Mesenchymal stem cell (in vitro differentiated cells and primary cell): ENCODE results near the gene DNAJC24.

Experiments used
- DNase-seq: peaks from one replicate; pipeline ENCODE4 v3.0.0-alpha.2; 2013
- H2AFZ ChIP-seq: one replicate; pipeline ENCODE4 v1.6.1; 2013; ENCODE audit warnings: low read depth, mild to moderate bottlenecking, control low read depth, inconsistent platforms, low read length, moderate library complexity
- H2AK5ac ChIP-seq: 2 replicates; pipeline ENCODE4 v1.6.1; 2013; ENCODE audit warnings: low read length, moderate library complexity, mild to moderate bottlenecking, inconsistent platforms; ENCODE audit not compliant: severe bottlenecking
- H2BK120ac ChIP-seq: one replicate; pipeline ENCODE4 v1.6.1; 2013; ENCODE audit warnings: low read depth, mild to moderate bottlenecking, inconsistent platforms, low read length, moderate library complexity
- H2BK12ac ChIP-seq, 2 experiments: one replicate each; pipeline ENCODE4 v1.6.1; 2013; ENCODE audit warnings: inconsistent platforms in 2 of 2, low read length in 2 of 2, mild to moderate bottlenecking in 2 of 2, moderate library complexity in 2 of 2, control low read depth in 1 of 2
- H2BK15ac ChIP-seq: one replicate; pipeline ENCODE4 v1.6.1; 2013; ENCODE audit warnings: mild to moderate bottlenecking, low read depth, inconsistent platforms; ENCODE audit not compliant: poor library complexity, severe bottlenecking
- H2BK5ac ChIP-seq: 2 replicates; pipeline ENCODE4 v1.6.1; 2013; ENCODE audit warnings: low read depth, mild to moderate bottlenecking, low read length, control low read depth, inconsistent platforms; ENCODE audit not compliant: poor library complexity, severe bottlenecking
- H3K14ac ChIP-seq, 2 experiments: one replicate each; pipeline ENCODE4 v1.6.1; 2013; ENCODE audit warnings: inconsistent platforms in 2 of 2, low read length in 2 of 2, control low read depth in 1 of 2, mild to moderate bottlenecking in 1 of 2, moderate library complexity in 1 of 2
- H3K18ac ChIP-seq, 2 experiments: one replicate each; pipeline ENCODE4 v1.6.1; 2013; ENCODE audit warnings: inconsistent platforms in 2 of 2, low read length in 2 of 2, control low read depth in 1 of 2, low read depth in 1 of 2, mild to moderate bottlenecking in 1 of 2
- H3K23ac ChIP-seq, 2 experiments: one replicate each; pipeline ENCODE4 v1.6.1; 2013; ENCODE audit warnings: inconsistent platforms in 2 of 2, low read length in 2 of 2, mild to moderate bottlenecking in 2 of 2, moderate library complexity in 2 of 2, control low read depth in 1 of 2
- H3K27ac ChIP-seq: 2 replicates; pipeline ENCODE4 v1.5.1; 2013; ENCODE audit warnings: mild to moderate bottlenecking, moderate library complexity, low read length, control low read depth, inconsistent platforms; ENCODE audit not compliant: poor library complexity, severe bottlenecking
- H3K27me3 ChIP-seq, 2 experiments: 2 replicates each; pipeline versions ENCODE4 v1.6.1 to v1.7.0; 2013; ENCODE audit warnings: low read length in 2 of 2, mild to moderate bottlenecking in 2 of 2, moderate library complexity in 2 of 2, control low read depth in 1 of 2, inconsistent platforms in 1 of 2; ENCODE audit not compliant: control insufficient read depth in 1 of 2, insufficient read depth in 1 of 2
- H3K36me3 ChIP-seq, 2 experiments: 2 replicates each; pipeline versions ENCODE4 v1.6.1 to v1.7.0; 2013; ENCODE audit warnings: low read length in 2 of 2, control low read depth in 1 of 2, inconsistent platforms in 1 of 2, low read depth in 1 of 2, mild to moderate bottlenecking in 1 of 2; ENCODE audit not compliant: insufficient read depth in 2 of 2, control insufficient read depth in 1 of 2
- H3K4ac ChIP-seq, 2 experiments: one replicate each; pipeline ENCODE4 v1.6.1; 2013; ENCODE audit warnings: inconsistent platforms in 2 of 2, low read length in 2 of 2, mild to moderate bottlenecking in 2 of 2, moderate library complexity in 2 of 2, control low read depth in 1 of 2, low read depth in 1 of 2
- H3K4me1 ChIP-seq: 2 replicates; pipeline ENCODE4 v1.6.1; 2013; ENCODE audit warnings: low read depth, low read length, control low read depth; ENCODE audit not compliant: control insufficient read depth, insufficient read depth
- H3K4me2 ChIP-seq: 2 replicates; pipeline ENCODE4 v1.6.1; 2013; ENCODE audit warnings: low read length, mild to moderate bottlenecking, inconsistent platforms; ENCODE audit not compliant: poor library complexity, severe bottlenecking
- H3K4me3 ChIP-seq, 2 experiments: 2 replicates each; pipeline versions ENCODE4 v1.5.1 to v1.7.0; 2013; ENCODE audit warnings: low read length in 2 of 2, mild to moderate bottlenecking in 2 of 2, control low read depth in 1 of 2, low read depth in 1 of 2; ENCODE audit not compliant: insufficient read depth in 1 of 2
- H3K79me1 ChIP-seq: replicated peaks from 2 replicates; pipeline ENCODE4 v1.6.1; 2013; ENCODE audit warnings: mild to moderate bottlenecking, control low read depth, low read length, inconsistent platforms; ENCODE audit not compliant: poor library complexity, severe bottlenecking
- H3K9ac ChIP-seq: 2 replicates; pipeline ENCODE4 v1.7.0; 2013; ENCODE audit warnings: mild to moderate bottlenecking, low read length, moderate library complexity
- H3K9me3 ChIP-seq: 2 replicates; pipeline ENCODE4 v1.7.0; 2013; ENCODE audit warnings: mild to moderate bottlenecking, low read length; ENCODE audit not compliant: control insufficient read depth
- H4K8ac ChIP-seq: one replicate; pipeline ENCODE4 v1.6.1; 2013; ENCODE audit warnings: inconsistent platforms, mild to moderate bottlenecking, low read length, moderate library complexity
- H4K91ac ChIP-seq: one replicate; pipeline ENCODE4 v1.6.1; 2013; ENCODE audit warnings: mild to moderate bottlenecking, low read length, inconsistent platforms
- WGBS: methylation state at CpG from one replicate; pipeline ENCODE4 v1.1.7; 2013; ENCODE audit warnings: mixed read lengths; 5-methylcytosine and 5-hydroxymethylcytosine counted together

Gene DNAJC24

DNA sequence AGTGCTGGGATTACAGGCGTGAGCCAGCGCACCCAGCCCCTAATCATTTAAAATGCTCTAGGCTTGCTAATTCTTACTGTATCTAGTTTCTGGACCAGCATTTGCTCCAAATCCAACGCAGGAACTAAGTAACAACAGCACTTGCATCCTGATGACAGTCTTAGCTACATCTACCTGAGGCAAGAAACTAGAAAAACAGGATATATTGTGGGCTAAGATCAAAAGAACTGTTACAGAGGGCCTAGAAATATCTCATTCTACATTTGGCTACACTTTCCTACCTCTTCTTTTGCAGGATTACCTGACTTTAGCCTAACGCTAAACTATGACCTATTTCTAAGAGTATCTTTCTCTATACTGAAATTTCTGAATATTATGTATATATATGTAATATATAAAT, 7.9 kb upstream of the DNAJC24 start:
- Histone ChIP-seq H2BK120ac (no peak overlapping the region), H3K23ac (no peak overlapping the region), H3K18ac (no peak overlapping the region), H4K91ac (no peak overlapping the region), H2AFZ (no peak overlapping the region), H3K9me3 (no peaks in the 10 kb centered on the region), H3K4me1 (no peaks in the 10 kb centered on the region), H2AK5ac (no peak overlapping the region), H3K9ac (no peak overlapping the region), H3K4ac (no peak overlapping the region), H2BK5ac (no peak overlapping the region), H4K8ac (no peak overlapping the region), H3K36me3 (no peaks in the 10 kb centered on the region), H2BK12ac (no peak overlapping the region), H3K4me2 (no peak overlapping the region), H3K27ac (no peak overlapping the region), H2BK15ac (no peak overlapping the region), H3K14ac (no peak overlapping the region), H3K79me1 (no peaks in the 10 kb centered on the region), H3K27me3 (no peaks in the 10 kb centered on the region), H3K4me3 (no peak overlapping the region)
- 69% methylated on average over 3 of the region's 4 CpGs for WGBS
- no peak for DNase-seq

DNA sequence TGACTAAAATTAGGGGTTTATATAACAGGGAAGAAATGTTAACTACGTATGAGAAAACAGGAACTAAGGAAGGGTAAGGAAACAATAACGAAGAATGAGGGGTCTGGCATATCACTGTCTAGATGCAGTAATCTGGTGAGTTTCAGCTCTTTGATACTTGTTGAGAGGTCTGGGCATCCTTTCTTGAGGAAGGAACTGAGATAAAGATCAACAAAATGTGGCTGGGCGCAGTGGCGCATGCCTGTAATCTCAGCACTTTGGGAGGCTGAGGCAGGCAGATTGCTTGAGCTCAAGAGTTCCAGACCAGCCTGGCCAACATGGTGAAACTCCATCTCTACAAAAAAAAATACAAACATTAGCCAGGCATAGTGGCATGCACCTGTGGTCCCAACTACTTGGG, 2.9 kb upstream of the DNAJC24 start:
- no peak overlapping the region for H3K14ac ChIP-seq
- no peak overlapping the region for H3K27ac ChIP-seq
- H3K4ac ChIP-seq = no peak overlapping the region
- no peak for DNase-seq
- H3K23ac ChIP-seq = no peak overlapping the region
- H3K4me1 ChIP-seq = no peaks in the 10 kb centered on the region
- no peak overlapping the region for H2BK120ac ChIP-seq
- no peaks in the 10 kb centered on the region for H3K27me3 ChIP-seq
- H3K36me3 ChIP-seq = no peaks in the 10 kb centered on the region
- no peak overlapping the region for H3K4me2 ChIP-seq
- H2BK5ac ChIP-seq = no peak overlapping the region
- 92% methylated on average over 4 of the region's 4 CpGs for WGBS
- no peak overlapping the region for H4K91ac ChIP-seq
- H3K18ac ChIP-seq = no peak overlapping the region
- H4K8ac ChIP-seq = no peak overlapping the region
- H2AFZ ChIP-seq = no peak overlapping the region
- no peak overlapping the region for H2BK15ac ChIP-seq
- H3K79me1 ChIP-seq = peaks cover 5% of the 10 kb centered on the region
- no peak overlapping the region for H3K4me3 ChIP-seq
- H3K9ac ChIP-seq = no peak overlapping the region
- H2BK12ac ChIP-seq = no peak overlapping the region
- no peak overlapping the region for H2AK5ac ChIP-seq
- no peaks in the 10 kb centered on the region for H3K9me3 ChIP-seq

DNA sequence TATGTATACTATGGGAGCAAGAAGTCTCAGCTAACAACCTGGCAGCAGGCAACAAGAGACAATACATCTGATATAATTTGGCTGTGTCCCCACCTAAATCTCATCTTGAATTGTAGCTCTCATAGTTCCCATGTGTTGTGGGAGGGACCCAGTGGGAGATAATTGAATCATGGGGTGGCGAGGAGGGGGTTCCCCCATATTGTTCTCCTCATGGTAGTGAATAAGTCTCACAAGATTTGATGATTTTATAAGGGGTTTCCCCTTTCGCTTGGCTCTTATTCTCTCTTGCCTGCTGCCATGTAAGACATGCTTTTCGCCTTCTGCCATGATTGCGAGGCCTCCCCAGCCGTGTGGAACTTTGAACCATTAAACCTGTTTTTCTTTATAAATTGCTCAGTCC, 6.2 kb downstream of the DNAJC24 start:
- Histone ChIP-seq H3K4me2 (no peak overlapping the region), H2AK5ac (no peak overlapping the region), H2AFZ (no peak overlapping the region), H3K79me1 (peaks cover 12% of the 10 kb centered on the region), H3K9me3 (no peaks in the 10 kb centered on the region), H4K91ac (no peak overlapping the region), H3K27me3 (no peaks in the 10 kb centered on the region), H2BK120ac (no peak overlapping the region), H3K4ac (no peak overlapping the region), H3K9ac (no peak overlapping the region), H3K4me1 (no peaks in the 10 kb centered on the region), H3K4me3 (no peak overlapping the region), H2BK15ac (no peak overlapping the region), H3K23ac (no peak overlapping the region), H4K8ac (no peak overlapping the region), H3K27ac (no peak overlapping the region), H2BK5ac (no peak overlapping the region), H2BK12ac (no peak overlapping the region), H3K18ac (no peak overlapping the region), H3K36me3 (peaks cover 0 to 9% of the 10 kb centered on the region in 2 experiments), H3K14ac (no peak overlapping the region)
- WGBS = 96% methylated on average over 4 of the region's 5 CpGs
- no peak for DNase-seq

DNA sequence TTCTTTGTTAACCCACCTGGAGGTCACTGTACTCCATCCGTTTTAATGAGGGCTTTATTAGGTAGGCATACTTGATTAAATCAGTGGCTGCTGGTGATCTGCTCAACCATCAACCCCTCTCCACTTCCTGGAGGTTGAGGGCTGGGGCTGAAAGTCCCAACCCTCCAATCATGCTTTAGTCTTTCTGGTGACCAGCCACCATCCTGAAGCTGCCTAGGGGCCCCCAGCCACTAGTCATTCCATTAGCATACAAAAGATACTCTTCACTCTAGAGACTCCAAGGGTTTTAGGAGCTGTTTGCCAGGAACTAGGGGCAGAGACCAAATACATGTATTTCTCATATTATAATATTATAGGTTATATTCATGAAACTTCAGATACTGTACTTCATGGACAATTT, 13.5 kb downstream of the DNAJC24 start:
- Histone ChIP-seq H3K4me3 (no peak overlapping the region), H3K27ac (no peak overlapping the region), H3K9ac (no peak overlapping the region), H3K14ac (no peak overlapping the region), H3K4ac (no peak overlapping the region), H2BK120ac (no peak overlapping the region), H3K79me1 (peaks cover 18% of the 10 kb centered on the region), H3K27me3 (no peaks in the 10 kb centered on the region), H2BK5ac (no peak overlapping the region), H4K8ac (no peak overlapping the region), H3K36me3 (peaks cover 3 to 10% of the 10 kb centered on the region in 2 experiments), H3K9me3 (no peaks in the 10 kb centered on the region), H2BK15ac (no peak overlapping the region), H4K91ac (no peak overlapping the region), H3K4me1 (no peaks in the 10 kb centered on the region), H3K23ac (no peak overlapping the region), H2BK12ac (no peak overlapping the region), H2AK5ac (no peak overlapping the region), H3K4me2 (no peak overlapping the region), H3K18ac (no peak overlapping the region), H2AFZ (no peak overlapping the region)
- WGBS = 100% methylated on average over 1 of the region's 1 CpG
- DNase-seq = no peak
